ENCODE measurements around the gene SHISAL2A. TPM values are rescaled to one million over a fixed set of nuclear protein-coding genes. Genes with fewer than 3 reads are reported as not detected.

Gene SHISAL2A
- total and polyA plus RNA-seq, 2 of the 13 experiments (the other 11 are each of a cell fraction or from before 2014, with no cell fraction given): not detected

DNA sequence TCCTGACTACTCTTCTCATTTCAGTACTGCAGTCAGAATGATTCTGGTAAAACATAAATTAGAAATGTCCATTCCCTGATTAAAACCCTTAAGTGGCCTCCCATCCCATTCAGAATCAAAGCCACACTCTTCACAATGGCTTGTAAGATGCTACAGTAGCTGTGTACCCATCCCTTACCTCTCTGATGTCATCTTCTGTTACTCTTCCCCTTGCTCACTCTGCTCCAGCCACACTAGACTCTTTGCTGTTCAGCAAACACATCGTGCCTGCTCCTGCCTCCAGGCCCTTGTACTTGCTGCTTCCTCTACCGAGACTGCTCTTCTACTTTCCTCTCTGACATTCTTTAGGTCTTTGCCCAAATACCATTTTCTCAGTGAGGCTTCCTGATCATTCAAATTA lies 35.1 kb upstream of the SHISAL2A start (continued):
- TF ChIP-seq IKZF4 (CRISPR knock-in tag; IDR thresholded peaks at IDR 0.05; ENCODE audit: borderline replicate concordance, low read depth, not compliant biosample characterization) (no peak), PLSCR1 (CRISPR knock-in tag; IDR thresholded peaks at IDR 0.05; ENCODE audit: borderline replicate concordance) (no peak), MAZ (IDR thresholded peaks at IDR 0.05; ENCODE audit: borderline replicate concordance, low read depth, low read length) (no peak), MAZ (CRISPR knock-in tag; IDR thresholded peaks at IDR 0.05; ENCODE audit: low read depth) (no peak), THAP8 (CRISPR knock-in tag; IDR thresholded peaks at IDR 0.05; ENCODE audit: borderline replicate concordance) (no peak), SALL2 (CRISPR knock-in tag; IDR thresholded peaks at IDR 0.05) (no peak), FOXA3 (CRISPR knock-in tag; IDR thresholded peaks at IDR 0.05) (no peak), ZKSCAN8 (CRISPR knock-in tag; IDR thresholded peaks at IDR 0.05; ENCODE audit: borderline replicate concordance) (no peak)

GRCh38 chr1:52598729-52599128 lies 34.2 kb upstream of the SHISAL2A start:
- in situ Hi-C loops (cut with HindIII; ENCODE audit: extremely low pct_ligation_motif_present, low pct_unique_long_range_greater_than_20kb) (no loop called here), intact Hi-C loops (cut with micrococcal nuclease; ENCODE audit: unreplicated experiment) (no loop called here)
- Histone ChIP-seq H2AFZ (ENCODE audit: low read length) (no peak overlapping the region), H3K9ac (ENCODE audit: insufficient read depth, low read depth, low read length) (no peak overlapping the region), H3K79me2 (ENCODE audit: insufficient read depth, low read length) (no peaks in the 10 kb centered on the region), H3K4me1 (ENCODE audit: insufficient read depth, low read length) (peaks cover 25% of the 10 kb centered on the region), H3K4me3 (replicated peaks in 1 of 3; ENCODE audit: insufficient read depth in 1 of 3, low read depth in 2 of 3, low read length in 3 of 3) (no peak overlapping the region), H4K20me1 (ENCODE audit: insufficient read depth, low read length) (no peaks in the 10 kb centered on the region), H3K4me2 (ENCODE audit: low read depth, low read length) (no peak overlapping the region), H3K9me3 (ENCODE audit: low read length) (no peaks in the 10 kb centered on the region), H3K27me3 (ENCODE audit: control insufficient read depth in 1 of 2, insufficient read depth in 2 of 2, low read length in 2 of 2) (no peaks in the 10 kb centered on the region), H3K27ac (ENCODE audit: extremely low read length, insufficient read depth, low read length) (no peak overlapping the region), H3K36me3 (replicated peaks in 1 of 2; ENCODE audit: control insufficient read depth in 1 of 2, insufficient read depth in 2 of 2, low read length in 2 of 2) (no peaks in the 10 kb centered on the region)
- POLR2A ChIA-PET: no interaction called here
- FAIRE-seq (no peak), ATAC-seq (no peak), DNase-seq (ENCODE audit: low spot score) (no peak)
- CTCF ChIA-PET (ENCODE audit: low intra/inter-chr PET ratio, low total read pairs): no interaction called here
- TF ChIP-seq, protein P1, sequence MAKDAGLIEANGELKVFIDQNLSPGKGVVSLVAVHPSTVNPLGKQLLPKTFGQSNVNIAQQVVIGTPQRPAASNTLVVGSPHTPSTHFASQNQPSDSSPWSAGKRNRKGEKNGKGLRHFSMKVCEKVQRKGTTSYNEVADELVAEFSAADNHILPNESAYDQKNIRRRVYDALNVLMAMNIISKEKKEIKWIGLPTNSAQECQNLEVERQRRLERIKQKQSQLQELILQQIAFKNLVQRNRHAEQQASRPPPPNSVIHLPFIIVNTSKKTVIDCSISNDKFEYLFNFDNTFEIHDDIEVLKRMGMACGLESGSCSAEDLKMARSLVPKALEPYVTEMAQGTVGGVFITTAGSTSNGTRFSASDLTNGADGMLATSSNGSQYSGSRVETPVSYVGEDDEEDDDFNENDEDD (CRISPR knock-in tag; IDR thresholded peaks at IDR 0.05; ENCODE audit: borderline replicate concordance): no peak
- TF ChIP-seq MAZ (IDR thresholded peaks at IDR 0.05; ENCODE audit: borderline replicate concordance, low read depth, low read length): no peak
- TF ChIP-seq MAZ (CRISPR knock-in tag; IDR thresholded peaks at IDR 0.05; ENCODE audit: low read depth): no peak
- no peak for TF ChIP-seq GTF2F1 (IDR thresholded peaks at IDR 0.05; ENCODE audit: low read length)
- no TSS peak for BruUV-seq (replicated peaks)
- WGBS (ENCODE audit: low lambda C conversion rate): 50% methylated on average over 7 of the region's 7 CpGs

All from HepG2 (cell line).